GM19397 (cell line): ENCODE measurements around the gene COPZ2.
"Not testable (repeated sequence)": the region's sequence is repeated elsewhere in the genome, so short reads cannot be mapped to it uniquely, and the experiment has no call there.

Source experiments
- ATAC-seq: cut with Tn5 transposase; IDR thresholded peaks from one replicate; pipeline ENCODE4 v1.9.1; 2021; ENCODE audit warnings: mild to moderate bottlenecking, moderate library complexity; ENCODE audit not compliant: unreplicated experiment

The COPZ2 gene

DNA sequence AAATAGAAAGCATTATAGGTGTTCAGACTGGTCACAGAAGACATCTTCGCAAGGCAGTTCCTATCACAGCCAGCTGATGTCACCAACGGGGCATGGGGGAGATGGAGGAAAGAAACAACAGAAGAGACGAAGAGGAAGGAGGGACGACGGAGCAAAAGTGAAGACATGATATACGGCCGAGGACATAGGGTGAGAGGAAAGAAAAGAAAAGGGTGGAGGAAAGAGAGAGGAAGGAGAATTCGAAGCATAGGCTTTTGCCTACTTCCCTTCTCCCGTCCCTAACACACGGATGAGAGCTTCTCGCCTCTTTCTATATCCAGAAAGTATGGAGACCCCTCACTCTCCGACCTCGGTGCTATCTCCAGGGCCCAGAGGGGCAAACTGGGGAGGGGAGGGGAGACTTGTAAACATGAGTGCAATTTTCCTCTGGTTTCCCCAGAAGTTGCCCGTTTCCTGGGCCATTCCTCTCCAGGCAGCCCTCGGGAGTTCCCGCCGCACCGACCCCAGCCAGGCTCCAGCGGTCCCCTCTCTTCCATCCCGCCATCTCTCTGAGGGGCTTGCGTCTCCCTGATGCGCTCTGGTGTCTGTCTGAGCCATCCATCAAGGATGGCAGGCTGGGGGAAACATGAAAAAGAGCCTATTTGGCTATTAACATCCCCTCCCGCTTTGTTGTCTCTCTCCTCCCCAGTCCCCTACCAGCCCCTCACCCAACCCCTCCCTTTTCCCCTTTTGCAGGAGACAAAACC is 26.0 kb downstream of the COPZ2 start:
- ATAC-seq = no peak

DNA sequence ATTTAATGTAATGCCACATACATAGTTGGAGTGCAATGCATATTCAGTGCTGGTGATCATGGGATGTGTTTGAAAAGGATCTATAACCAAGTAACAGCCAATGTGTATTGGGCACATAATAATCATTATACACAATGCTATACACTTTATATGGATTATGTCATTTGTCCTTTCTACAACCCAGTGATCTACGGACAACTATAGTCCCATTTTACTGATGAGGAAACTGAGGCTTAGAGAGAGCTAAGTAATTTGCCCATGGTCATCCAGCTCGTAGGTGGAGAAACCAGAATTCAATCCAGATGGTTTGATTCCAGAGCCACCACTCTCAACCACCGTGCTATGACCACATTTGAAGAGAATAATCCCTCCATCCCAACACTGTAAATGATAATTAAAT is 27.4 kb downstream of the COPZ2 start:
- no peak for ATAC-seq

DNA sequence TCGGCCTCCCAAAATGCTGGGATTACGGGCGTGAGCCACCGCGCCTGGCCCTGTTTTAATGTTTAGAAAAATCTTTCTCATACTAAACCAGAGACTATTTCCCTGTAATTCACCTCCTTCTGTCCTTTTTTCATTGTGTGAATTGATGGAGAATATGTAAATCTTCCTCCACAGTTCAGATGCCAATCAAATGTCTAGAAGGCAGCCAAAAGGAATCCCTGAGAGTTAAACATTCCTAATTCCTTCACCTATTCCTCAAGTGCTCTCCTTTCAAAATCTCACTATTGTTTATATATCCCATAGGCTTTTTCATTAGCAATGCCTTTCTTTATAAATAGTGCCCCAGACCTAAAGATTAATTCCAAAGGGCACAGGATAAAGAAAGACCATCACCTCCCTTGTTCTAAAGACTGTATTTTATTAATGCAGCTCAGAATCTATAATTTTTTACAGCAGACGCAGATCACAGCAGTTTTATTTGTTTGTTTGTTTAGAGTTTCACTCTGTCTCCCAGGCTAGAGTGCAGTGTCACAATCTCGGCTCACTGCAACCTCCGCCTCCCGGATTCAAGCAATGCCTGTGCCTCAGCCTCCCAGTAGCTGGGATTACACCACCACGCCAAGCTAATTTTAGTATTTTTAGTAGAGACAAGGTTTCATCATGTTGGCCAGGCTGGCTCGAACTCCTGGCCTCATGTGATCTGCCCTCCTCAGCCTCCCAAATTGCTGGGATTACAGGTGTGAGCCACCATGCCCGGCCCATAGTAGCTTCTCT is 30.5 kb downstream of the COPZ2 start:
- no peak for ATAC-seq

DNA sequence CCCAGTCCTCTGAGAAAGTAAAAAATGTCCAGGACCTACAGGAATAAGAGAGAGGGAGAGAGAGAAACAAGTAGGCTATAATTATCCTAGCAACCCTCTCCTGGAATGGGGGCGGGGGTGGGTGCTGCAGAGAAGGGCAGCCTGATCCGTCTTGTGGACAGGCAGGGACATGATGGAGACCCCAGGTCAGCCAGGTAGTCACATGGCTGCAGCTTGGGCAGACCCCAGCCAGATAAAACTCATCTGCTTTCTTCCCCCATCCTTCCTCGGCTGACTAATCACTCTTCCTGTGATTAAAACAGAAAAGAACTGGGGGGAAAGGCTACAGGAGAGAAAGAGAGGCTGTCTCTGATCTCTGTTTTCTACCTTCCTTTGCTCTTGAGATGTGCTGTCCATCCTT is 32.6 kb downstream of the COPZ2 start:
- ATAC-seq = no peak

DNA sequence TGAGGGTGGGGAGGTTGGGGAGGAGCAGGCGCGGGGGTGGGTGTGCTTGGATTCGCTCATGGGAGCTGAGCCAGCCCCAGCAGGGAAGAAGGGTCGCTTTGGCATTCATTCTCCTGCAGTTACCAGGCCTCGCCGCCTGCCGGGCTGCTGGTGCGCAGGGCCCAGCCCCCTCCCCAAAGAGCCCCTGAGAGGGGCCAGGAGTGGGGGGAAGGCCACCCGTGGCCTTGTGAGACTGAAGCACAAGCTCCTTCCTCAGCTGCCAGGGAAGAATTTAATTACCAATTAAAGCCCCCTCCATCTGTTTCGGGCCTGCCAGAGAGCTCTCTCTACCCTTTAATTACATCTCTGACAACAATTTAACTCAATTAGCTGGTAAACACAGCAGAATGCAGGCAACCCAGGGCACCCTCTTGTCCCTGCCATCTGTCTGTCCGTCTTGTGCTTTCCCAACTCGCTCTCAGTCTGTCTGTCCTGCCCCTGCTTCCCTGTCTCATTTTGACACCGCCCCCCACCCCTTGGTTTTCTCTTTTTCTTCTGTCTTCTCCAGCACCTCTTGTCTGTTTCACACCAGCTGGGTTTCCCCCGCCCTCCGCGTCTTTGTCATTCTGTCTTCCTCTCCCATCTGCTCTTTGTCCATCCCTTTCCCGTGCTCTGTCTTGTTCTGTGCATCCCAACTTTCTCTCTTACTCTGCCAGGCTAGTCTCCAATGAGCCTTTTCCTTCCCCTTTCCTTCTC is 34.0 kb downstream of the COPZ2 start:
- no peak for ATAC-seq

DNA sequence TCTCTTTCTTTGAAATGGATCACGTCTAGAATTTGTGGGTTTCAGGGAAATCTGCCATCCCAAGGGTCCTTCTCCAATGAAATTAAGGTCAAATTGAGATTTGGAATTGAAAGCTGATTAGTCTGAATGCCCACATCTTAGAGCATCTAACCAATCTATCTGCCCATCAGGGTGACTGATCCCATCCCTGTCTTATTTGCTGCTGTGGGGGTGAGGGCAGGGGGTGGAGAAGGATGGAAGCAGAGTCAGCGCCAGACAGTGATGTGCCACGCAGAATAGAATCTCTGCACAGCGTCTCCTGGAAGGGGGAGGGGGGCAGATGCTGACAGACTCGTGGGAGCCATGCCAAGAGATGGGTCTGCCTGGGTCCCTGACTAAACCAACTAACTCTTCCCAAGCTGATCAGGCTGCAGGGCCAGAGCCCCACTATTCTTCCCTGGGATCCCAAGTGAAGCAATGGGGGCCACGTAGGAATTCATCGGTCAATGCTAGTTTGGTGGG is 34.6 kb downstream of the COPZ2 start:
- ATAC-seq = no peak

DNA sequence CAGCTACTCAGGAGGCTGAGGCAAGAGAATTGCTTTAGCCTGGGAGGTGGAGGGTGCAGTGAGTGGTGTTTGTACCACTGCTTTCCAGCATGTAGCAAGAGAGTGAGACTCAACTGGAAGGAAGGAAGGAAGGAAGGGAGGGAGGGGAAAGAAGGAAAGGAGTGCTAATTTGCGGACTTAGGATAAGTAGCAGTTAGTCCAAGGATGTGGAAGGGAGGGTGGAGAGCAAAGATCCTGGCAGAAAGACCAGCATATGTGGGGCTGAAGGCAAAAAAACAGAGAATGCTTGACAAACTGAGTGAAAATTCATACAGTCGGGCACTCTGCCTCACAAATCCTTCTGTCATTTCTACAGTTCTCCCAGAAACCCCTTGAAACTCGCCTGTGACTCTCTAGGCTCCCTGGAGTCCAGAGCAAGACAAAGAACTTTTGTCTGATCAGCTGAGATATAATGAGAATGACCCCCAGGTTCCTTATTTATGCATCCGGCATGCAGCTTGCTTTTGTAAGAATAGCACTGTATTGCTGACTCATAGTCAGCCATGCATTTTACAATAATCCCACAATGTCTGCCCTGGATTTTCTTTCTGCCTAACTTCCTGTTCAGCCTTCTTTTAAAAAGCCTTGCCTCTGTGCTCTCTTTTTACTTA is 35.2 kb downstream of the COPZ2 start:
- no peak for ATAC-seq

DNA sequence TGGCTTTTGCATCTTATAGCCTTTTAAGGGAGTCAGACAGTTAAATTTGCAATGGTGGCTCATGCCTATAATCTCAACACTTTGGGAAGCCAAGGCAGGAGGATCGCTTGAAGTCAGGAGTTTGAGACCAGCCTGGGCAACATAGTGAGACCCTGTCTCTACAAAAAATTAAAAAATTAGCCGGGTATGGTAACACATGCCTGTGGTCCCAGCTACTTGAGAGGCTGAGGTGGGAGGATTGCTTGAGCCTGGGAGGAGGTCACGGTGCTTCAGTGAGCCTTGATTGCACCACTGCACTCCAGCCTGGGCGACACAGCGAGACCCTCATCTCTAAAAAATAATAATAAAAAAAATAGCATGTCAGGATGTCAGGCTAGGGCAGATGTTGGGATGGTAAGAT is 35.9 kb downstream of the COPZ2 start:
- not testable (repeated sequence) for ATAC-seq

DNA sequence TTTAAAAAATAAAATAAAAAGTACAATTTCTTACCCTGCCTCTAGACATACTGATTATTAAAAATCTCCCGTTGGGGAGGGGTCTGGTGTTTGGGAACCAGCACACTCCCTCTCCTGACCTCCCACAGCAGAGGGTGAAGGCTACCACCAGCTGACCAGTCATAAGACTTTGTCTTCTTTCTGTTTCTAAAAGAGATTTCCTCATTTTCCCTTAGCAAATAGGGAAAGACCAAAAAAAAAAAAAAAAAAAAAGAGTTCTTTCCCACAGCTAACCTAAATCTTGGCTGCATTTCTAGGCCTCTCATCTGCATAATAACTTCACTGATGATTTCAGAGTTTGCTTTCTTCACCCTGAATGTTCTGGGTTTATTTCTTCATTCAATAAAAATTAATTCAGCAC is 36.4 kb downstream of the COPZ2 start:
- ATAC-seq = no peak

DNA sequence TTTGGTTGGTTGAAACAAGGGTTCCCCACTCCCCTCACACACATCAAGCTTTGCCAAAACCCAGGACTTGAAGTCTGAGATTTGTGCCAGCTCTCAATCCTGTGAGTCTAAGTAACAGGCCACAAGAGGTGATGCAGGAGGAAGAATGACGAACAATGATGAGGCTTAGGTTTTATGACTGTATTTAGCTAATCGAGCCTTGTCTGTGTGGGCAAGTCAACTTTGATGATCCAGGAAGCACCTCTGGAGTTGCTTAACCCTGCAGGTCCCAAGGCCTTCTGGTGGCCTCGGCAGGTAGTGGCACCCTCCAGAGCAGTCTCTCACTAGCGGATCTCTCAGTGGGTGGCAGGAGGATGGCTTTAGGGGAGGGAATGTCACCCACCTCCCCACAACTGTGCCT is 38.0 kb downstream of the COPZ2 start:
- no peak for ATAC-seq

DNA sequence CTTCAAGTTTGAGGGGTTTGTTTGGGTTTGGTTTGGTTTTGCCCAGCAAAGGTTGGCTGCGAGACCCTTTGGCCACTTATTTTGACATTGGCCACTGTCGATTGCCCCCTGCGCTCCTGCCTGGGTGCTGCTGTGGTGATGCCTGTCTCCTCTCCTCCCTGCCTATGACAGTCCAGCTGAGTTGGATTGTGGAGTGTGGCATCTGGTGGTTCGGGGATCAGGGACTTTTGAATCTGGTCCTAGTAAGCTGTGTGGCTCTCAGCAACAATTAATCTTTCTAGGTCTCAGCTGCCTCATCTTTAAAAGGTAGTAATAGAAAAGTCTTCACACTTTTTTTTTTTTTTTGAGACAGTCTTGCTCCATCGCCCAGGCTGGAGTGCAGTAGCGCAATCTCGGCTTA is 39.6 kb downstream of the COPZ2 start:
- ATAC-seq = no peak

DNA sequence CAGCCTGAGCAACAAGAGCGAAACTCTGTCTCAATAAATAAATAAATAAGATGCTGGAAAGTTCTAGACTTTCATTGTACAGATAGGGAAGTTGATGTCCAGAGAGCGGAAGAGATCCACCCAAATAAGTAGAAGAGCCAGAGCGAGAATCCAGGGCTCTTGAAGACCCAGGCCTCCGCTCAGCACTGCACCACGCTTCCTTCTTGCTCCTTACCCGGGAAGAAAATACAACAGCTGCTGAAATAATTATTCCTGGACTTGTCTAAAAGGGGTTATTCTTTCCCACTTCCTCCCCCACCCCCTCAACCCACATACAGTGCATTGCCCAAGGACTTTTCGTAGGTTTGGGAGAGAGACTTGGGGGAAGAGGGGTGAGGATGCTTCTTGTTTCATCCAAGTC is 40.0 kb downstream of the COPZ2 start:
- ATAC-seq = no peak

DNA sequence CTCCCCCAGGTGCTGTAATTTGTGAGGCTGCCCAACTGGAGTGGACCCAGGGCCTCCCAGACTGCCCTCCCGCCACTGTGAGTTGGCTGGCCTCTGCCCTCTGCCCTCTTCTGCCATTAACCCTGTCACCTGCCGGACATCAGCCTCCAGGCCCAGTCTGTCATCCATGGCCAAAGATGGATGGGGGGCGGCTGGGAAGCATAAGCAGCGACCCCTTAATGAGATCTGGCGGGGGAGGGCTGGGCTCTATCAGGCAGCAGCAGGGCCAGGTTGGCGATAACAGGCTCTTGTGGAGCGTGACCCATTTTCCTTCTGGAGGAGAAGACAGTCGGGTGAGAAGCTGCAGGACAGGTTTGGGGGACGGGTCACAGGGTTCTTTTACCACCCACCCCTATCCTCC is 41.4 kb downstream of the COPZ2 start:
- ATAC-seq = no peak

DNA sequence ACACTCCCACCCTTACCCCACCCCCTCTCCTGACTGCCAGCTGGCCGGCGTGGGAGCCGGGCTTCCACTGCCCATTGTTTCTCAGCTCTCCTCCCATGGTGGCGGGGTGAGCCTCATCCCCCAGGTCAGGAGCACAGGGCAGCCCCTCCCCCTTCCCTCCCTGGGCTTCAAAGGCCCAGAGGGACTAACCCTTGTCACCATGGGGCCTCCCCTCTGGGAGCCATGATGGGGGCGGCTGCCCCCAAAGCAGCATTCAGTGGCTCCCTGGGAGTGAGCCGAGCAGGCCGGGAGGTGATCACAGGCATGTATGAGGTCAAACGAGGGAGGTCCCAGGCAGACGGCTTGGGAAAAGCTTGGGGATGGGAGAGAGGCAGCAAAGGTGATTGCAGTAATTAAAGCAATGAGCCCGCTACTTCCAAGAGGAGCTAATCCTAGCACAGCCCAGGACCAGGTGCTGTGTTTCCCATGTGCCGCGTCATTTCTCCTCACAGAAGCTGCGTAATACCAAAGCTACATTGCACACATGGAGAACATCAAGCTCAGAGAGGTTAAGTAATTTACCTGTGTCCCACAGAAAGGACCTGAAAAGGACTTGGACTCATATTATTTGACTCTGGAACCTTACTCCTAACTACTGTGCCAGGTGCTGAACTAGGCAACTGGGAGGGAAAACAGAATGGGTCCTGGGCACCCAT is 42.2 kb downstream of the COPZ2 start:
- no peak for ATAC-seq

DNA sequence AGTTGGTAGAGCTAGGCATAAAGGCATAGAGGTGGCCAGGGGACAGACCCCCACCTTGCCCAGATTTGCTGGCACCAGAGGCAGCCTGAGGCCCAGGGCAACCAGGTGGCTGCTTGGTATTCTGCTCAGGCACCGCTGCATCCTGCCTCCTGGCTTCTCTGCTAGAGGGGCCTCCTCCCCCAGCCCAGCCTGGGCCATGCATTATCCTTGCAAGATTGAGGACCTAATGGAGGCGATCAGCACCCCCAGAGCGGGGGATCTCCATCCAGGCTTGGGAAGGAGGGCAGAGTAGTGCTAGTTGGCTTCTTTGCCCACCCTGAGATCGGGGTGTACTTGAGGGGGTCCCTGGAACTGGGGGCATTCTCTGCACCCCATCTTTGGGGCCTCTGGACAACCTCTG is 42.9 kb downstream of the COPZ2 start:
- ATAC-seq = no peak

DNA sequence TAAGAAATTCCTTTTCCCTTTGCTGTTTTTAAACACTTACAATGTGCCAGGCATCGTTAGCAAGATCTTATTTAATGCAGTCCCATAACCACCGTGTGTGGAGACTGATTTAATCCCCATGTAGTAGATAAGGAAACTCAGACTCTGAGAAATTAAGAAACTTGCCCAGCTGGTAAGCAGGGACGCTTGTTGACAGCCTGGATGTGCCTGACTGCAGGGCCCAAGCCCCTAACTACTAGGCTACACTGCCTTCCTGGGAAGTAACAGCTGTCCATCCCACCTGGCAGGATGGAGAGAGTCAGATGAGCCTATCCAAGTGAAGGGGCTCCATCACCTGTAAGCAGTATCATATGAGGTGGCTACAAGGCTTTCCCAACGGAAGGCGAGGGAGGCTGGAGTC is 43.6 kb downstream of the COPZ2 start:
- ATAC-seq = no peak

DNA sequence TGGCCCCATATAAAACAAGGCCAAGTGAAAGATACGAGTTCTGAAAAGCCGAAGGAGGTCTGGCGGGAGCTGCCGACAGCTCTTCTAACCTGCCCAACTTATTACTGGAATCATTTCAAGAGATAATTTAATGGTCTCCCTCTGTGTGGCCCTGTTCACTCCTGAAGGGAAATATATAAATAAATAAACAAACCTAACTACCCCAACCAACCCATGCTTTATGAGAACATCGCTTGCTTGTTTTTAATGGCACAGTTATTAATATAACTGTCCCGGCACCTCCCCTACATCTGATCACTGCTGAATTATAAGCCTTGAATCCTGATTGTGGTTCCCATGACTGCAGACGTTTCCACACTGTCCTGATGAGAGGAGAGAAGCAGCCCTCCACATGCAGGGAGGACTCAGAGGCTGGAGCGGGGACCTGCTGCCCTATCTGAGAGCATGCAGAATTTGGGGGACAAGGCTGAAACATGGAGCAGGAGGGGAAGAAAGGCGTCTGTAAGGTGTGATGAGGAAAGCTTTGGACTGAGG is 44.5 kb downstream of the COPZ2 start:
- ATAC-seq = no peak

DNA sequence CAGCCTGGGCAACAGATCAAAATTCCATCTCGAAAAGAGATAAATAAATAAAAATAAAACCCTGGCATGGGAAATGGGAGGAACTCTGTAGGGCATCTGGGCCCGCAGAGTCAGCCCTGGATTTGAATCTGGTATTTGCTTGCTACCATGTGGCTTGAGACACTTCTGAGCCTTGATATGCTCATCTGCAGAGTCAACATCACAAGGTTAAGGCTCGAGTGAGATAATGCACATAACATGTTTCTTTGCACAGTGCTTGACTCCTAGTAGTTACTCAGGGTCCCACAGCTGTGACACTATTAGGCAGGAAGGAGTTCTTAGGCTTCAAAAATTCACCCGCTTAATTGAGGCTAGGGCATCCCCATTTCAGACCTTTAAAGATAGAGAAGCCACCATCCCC is 45.4 kb downstream of the COPZ2 start:
- ATAC-seq = no peak

DNA sequence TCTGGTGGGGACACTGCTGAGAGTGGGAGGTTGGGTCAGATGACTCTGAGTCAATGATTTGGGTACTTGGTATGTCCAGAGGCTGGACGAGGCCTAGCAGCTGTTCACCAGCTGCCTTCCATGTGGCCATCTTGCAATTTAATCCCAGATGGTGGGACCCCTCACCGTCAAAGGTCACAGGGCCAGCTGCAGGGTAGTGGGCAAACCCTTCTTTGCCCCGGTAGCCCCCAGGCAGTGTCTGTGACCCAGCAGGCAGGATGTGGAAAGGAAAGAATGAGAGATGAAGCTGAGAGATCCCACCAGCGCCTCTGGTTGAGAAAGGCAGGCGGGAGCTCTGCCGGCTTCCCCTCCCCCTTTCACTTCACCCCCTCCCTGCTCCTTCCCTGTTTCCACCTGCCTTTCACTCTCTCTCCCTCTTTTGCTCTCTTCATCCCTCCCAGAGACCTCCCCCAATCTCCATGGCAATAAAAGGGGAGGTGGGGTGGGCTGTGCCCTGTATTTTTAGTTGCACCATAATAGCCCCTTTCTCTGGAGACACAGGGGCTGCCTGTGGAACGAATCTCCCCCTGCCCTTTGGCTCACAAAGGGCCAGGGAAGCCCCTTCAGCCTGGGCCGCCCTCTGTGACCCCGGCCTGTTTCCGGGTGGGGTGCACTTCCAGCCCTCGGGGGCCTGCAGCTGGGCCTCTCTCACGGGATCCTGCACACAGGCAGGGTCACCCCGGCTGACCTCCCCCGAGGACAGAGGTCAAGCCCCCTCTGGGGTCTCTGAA is 46.5 kb downstream of the COPZ2 start:
- no peak for ATAC-seq

DNA sequence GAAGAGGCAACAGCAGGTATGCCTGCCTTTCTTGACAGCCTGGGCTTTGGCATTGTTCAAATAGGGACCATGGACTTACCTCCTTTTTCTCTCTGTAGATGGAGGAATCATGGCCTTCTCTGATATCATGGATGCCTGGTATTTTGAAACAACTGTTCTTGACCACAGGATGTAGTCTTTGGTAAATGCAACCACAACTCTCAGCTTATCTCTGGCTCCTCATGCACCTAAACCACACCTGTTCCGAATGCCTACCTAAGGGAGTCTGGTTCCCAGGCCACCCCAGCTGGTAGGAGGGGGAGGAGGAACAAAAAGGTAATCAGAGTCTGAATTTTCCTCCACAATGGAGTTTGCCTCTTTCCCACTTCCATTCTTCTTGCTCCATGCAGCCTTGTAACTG is 47.9 kb downstream of the COPZ2 start:
- no peak for ATAC-seq
